GM18870 (cell line): Measurements from ENCODE around the gene RGS17.
A peak's percentile ranks its signal among the peaks of the same experiment; 100 is the strongest.
"Not testable (repeated sequence)": the region's sequence is repeated elsewhere in the genome, so short reads cannot be mapped to it uniquely, and the experiment has no call there.

Experiments
- ATAC-seq: cut with Tn5 transposase; IDR thresholded peaks from one replicate; pipeline ENCODE4 v1.9.1; 2021; ENCODE audit warnings: moderate library complexity; ENCODE audit not compliant: unreplicated experiment

The RGS17 gene

DNA sequence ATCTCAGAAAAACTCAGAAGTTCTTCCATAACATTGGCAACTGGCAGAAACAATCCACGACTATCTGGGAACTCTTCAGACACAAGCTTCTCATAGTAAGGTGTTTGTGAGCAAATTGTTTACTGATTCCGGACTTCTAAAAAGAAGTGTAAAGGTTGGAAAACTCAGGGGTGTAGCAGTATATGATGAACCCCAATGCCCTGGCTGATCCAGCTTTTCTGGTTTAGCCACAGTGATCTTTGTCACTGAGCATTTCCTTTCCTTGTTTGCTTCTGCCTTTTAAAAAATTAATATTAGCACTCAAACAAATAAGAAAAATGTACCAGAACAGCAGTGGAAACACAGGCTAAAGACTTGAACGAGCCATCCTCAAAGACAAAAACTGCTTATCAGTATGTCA, 4.9 kb downstream of the RGS17 start:
- no peak for ATAC-seq

DNA sequence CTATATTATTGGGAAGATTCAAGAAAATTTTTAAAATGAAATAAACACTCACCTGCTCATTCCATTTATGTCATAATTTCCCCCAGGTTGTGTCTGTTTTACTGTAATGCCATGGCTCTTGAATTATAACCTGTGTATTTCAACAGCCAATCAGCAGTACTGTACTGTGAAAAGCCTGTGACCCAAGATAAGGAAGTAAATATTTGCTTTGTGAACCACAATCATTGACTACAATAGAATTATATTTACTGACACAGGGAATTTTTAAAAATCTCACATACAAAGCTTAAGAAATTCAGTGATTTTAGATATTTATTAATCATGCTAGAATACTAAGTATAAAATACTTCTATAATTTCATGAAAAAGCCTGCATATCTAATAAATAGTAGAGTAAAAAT, 6.0 kb downstream of the RGS17 start:
- ATAC-seq: no peak

DNA sequence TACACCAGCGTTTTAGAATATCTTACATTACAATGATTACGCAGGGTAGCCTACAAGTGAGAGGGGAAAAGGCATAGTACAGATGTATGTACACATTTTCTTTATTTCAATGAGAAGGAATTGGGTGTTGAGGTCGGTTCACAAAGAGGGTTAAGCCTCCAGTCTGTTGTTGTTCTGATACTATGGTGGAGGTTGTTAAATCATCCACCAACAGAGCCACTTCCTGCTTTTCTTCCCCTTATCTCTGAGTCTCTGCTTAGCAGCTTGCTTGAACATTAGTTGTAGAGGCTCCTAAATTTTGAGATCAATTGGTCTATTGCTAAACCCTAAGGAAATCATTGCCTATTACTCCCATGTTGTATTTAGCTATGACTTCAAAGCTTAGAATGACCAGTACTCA, 7.3 kb downstream of the RGS17 start:
- ATAC-seq: peak; percentile 57

DNA sequence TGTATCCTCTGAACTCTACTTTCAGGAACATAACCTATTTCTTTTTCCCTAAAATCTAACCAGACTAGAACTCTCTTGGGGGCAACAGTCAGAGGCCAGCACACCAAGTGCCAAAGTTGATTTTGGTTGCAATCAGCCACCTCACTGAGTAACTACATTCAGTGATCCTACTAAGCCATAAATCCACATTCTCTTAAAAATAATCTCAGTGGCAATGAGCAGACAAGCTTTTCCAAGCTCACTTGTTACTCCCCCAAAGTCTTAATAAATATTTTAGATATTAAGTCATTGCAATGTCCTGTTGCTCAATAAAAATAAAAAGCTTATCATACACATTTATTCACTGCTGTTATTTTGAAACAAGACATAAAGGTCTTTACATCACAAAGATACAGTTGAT, 9.8 kb downstream of the RGS17 start:
- no peak for ATAC-seq

DNA sequence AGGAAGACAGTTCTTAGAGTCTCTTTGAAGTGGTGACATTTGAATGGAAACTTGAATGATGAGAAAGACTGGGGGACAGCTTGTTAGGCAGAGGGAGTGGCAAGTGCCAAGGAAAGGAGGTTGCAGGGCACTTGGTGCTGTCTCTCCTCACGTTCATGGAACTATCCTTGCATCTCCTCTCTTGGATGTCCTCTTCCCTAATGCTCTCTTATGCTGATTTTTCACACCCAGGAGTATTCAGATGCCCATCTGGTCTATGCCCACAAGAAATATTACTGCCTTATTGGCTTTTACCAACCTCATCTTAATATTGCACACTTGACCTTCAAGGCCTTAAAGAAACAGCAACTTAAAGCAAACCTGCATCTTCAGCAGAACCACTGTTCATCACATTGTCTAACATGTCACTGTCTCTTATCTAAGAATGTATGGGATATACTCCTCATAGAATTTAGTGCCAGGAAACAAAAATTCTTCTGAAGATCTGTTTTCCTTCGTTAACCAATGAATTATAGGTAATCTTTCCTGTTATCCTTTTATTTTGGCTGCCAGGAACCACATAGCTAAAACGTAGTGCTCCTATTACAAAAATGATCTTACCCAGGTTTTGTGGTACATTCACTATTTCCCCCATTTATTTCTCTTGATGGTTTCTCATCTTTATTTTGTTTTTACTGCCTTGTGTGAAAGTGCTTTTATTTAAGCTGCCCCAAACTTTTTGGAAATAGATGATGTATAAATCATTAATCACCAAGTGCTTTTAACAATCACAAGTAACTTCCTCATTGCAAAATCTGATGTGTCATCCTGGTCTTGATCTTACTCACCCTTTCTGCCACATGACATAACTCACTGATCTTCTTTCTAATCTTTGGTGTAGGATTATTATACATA, 12.8 kb downstream of the RGS17 start:
- ATAC-seq: peak; percentile 99

DNA sequence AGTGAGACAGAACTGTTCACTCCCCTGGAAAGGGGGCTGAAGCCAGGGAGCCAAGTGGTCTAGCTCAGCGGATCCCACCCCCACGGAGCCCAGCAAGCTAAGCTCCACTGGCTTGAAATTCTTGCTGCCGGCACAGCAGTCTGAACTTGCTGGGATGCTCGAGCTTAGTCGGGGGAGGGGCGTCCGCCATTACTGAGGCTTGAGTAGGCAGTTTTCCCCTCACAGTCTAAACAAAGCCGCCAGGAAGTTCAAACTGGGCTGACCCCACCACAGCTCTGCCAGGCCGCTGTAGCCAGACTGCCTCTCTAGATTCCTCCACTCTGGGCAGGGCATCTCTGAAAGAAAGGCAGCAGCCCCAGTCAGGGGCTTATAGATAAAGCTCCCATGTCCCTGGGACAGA, 20.0 kb downstream of the RGS17 start:
- not testable (repeated sequence) for ATAC-seq

DNA sequence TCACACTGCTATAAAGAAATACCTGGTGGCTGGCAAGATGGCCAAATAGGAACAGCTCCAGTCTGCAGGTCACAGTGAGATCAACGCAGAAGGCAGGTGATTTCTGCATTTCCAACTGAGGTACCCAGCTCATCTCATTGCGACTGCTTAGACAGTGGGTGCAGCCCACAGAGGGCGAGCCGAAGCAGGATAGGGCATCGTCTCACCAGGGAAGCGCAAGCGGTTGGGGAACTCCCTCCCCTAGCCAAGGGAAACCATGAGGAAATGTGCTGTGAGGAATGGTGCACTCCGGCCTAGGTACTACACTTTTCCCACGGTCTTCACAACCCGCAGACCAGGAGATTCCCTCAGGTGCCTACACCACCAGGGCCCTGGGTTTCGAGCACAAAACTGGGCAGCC, 20.5 kb downstream of the RGS17 start:
- ATAC-seq: not testable (repeated sequence)

DNA sequence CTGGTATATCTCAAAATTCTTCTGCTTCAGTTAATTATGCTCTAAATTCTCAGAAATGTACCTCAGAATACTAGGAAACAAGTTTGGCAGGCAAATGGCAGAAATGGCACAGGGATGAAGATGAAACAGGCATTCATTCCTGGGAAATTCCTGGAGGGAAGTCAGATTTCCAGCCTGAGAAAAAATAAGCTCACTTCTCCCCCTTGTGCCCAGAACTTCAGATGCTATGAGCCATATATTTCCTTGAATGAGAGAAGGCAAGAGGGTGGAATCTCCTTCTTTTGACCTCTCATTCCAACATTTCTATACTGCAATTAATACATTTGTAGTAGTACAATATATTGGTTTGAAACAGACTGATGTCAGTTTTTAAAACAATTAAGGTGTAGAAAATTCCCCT, 22.8 kb downstream of the RGS17 start:
- no peak for ATAC-seq

DNA sequence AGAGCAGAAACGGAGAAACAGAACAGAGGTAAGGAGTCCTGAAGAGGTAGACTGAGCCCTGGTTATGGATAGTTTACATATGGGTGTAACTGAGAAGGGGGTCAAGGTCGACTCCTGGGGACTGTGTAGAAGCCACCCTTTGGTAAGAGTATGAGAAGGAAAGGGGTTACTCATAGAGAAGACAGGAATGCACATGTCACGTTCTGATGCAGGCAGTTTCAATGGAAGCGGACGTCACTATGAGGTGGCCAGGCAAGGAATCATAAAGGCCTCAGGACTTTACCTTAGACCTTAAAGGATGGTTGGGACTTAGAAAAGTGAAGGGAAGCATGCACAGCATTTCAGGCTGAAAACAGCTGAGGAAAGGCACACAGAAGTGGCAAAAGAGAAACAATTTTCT, 25.1 kb downstream of the RGS17 start:
- ATAC-seq: no peak

DNA sequence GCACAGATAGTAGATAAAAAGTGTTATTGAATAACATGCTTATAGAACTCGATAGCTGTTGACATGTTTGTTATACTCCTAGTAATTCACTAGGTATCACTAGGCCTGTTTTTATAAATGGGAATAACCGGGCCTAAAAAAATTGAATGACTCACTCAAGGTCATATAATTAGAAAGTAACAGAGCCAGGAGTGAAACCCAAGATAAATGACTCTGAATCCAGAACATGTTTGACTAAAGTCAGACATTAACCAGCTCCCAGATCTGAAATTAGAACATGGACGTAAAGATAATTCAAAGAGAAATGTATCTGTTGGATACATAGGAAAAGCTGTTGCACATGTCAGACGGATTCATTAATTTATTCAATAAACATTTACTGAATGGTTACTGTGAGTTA, 26.9 kb downstream of the RGS17 start:
- no peak for ATAC-seq

DNA sequence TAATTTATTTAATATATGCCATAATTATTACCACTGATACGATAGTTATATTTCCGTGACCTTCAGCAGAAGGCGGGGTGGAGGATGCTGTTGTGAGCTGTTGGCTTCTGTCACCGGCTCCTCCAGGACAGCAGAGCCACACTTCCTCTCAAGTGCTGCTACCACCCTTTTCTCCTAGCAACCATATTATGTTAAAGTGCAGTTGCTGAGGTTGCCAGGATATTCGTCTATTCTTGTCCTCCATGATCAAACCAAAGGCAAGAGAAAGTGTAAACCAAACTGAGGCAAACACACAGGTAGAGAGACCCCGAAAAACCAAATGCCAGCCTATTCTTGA, 27.8 kb downstream of the RGS17 start:
- no peak for ATAC-seq

DNA sequence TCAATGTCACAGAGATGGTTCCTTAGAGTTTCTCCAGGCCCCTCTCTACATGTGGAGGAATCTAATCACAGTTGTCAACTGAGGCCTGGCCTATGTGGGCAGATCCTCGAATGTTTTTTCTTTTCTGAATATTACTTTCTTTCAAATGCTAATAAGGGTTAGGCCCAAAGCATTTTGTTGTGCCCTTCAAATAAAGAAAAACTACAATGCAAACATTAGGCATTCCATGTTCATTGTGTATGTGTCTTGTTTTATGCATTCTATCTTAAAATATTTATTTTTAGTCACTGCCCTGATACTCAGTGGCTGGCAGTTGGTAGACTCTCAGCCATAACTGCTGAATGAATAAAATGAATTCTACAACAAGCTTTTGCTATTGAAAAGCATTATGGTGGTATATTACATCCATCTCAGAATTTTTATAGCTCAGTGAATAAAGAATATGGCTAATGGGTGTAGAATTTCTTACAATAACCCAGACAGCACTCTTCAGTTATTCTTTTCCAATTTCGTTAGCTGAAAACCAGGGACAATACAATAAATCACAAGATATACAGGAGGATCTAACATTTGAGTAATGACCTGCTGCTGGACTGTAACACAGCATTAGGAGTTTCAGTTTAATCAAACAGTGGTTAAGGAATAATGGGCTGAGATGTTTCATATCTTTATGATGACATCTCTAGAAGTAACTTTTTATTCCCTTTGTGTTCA, 28.3 kb downstream of the RGS17 start:
- no peak for ATAC-seq

DNA sequence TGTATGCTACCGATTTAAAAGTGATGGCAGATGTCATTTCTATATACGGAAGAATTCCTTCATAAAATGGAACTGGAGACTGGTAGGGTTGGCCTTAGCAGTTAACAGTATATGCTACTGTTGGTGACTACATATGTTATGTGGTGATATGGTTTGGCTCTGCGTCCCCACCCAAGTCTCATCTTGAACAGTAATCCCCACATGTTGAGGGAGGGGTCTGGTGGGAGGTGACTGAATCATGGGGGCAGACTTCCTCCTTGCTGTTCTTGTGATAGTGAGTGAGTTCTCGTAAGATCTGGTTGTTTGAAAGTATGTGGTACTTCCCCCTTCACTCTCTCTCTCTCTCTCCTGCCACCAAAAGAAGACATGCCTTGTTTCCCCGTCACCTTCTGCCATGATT, 29.6 kb downstream of the RGS17 start:
- ATAC-seq: no peak

DNA sequence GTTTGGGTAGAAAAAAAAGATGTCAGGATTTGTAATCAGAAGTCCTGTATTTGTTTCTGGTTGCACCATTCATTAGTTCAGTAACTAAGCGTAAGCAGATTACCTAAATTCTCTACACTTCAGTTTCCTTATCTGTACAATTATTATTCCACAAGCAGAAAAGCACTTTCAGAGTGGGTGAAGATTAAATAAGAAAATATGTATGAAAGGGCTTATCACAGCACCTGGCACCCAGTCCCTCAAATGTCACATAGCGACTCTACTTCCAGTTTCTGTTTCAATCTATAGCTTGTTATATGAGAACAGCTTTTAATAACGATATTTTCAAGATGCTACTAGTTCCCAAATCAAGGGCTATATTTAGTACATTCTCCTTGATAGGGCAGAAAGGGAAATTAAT, 31.4 kb downstream of the RGS17 start:
- peak; percentile 61 for ATAC-seq

DNA sequence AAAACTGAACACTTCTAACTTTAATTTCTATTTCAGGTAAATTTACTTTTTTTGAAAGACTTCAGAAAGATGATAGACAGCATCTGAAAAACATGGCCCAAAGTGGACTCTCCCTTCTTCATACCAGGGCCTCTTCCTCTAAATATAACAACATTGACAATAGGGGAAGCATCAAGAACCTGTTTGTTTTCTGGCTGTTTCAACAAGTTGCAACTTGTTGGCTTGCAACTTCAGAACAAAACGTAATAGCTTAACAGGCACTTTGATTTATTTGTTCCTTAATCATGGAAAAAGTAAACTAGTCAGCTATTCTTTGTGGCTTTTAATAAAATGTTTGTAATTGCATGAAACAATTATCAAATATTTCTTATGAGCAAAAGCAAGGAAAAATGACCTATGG, 34.3 kb downstream of the RGS17 start:
- no peak for ATAC-seq

DNA sequence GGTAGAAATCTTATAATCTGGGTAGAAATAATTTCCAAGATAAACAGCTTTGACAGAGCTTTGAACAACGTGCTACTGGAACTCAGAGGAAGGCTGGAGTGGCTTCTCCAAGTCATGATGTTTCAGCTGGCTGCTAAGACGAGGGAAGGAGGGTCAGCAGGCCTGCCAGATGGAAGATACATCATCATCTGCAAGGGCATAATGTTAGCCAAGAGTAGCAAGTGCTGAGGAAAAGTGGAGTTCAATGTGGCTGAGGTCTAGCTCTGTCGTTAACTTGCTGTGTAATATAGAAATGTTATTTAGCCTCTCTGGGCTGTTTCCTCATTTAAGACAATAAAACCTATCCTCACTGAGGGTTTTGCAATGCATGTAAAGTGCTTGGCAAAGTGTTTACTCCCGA, 35.1 kb downstream of the RGS17 start:
- ATAC-seq: no peak

DNA sequence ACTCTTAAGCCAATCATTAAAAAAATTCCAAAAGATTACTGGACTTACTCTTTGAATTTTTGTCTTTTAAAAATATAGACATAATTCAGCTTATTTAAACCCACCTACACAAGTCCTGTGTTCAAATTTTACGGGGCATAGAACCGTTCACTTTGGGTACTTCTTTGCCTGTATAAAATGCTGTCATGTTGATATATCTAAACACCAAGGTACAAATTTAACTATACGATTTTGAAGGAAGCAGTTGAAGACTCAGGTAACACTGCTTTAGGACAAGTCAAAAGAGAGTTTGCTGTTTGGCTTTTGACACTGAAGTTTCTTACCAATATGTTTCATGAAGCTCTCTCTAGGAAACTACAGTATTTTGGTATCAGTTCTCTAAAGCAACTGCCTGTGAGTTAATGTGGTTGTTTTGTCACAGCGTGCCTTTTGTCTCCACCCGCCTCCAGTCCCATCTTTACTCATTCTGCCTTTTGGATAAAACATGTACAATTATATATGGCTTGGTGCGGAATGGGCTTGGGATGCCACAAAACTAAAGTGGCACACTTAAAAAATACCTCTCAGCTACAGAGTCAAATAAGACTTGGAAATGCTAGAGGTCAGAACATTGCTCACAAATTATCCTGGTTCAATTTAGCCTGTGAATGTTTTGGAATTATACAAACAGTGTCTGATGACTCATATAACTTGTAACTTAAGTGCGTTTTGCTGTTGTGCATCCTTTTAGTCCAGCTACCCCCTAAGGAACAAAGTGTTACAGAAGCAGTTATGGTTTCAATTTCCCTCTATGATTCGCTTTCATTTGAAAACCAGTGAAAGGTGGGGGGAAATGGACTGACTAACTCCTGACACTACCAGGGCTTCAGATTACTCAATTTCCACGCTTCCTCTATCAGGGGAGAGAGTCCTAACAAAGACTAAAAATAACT, 38.7 kb downstream of the RGS17 start:
- ATAC-seq: peak; percentile 75

DNA sequence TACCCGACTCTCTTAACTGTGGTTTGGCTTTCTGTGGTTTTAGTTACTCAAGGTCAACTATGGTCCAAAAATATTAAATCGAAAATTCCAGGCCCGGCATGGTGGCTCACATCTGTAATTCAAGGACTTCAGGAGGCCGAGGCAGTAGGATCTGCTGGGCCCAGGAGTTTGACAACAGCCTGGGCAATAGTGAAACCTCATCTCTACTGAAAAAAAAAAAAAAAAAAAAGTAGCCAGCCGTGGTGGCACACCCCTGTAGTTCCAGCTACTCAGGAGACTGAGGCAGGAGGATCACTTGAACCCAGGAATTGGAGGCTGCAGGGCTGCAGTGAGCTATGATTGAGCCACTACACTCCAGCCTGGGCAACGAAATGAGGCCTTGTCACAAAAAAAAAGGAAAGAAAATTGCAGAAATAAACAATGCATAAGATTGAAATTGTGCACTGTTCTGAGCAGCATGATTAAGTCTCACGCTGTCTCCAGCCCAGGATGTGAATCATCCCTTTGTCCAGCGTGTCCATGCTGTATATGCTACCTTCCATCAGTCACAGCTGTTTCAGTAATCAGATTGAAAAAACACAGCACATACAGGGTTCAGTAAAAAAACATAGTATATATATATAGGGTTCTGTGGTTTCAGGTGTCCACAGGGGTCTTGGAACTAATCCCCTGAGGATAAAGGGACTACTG, 40.7 kb downstream of the RGS17 start:
- no peak for ATAC-seq

DNA sequence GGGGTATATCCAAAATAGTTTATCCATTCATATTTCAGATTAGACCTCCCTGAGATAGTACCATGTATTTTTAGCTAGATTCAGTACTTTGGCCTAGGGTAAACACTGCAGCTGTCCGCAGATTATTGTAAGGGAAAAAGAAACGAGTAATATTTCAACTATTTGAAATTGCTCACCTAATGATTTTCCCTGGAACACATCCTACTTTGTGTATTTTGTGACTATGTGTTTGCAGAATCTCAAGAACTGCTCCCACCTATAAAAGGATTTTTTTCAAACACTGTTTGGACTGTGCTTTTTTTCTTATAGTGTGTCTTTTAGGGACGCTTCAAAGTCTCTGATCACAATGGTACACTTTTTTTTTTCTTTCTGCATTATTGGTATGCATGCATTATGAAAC, 42.3 kb downstream of the RGS17 start:
- ATAC-seq: no peak

DNA sequence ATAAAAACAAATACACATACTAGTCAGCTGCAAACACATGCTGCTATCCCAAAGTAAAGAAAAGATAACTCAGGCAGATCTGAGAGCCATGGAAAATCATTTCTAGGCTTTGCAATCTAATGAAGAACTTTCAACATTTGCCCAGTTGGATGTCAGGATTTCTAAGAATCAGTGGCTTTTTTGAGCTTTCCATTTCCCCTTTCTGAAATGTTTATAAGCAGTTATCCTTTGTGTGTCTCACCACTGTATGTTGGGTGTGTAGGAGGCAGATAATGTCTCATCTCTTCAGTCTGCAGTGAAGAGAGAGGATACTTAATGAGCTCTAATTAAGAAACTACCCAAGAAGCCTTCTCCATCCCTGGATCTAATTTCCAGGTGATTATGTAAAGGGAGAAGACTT, 43.6 kb downstream of the RGS17 start:
- no peak for ATAC-seq
